GM12878 (cell line): ENCODE results near the gene SLC25A28. TPM values are rescaled to one million over a fixed set of nuclear protein-coding genes. Genes with fewer than 3 reads are reported as not detected.
A peak's percentile ranks its signal among the peaks of the same experiment; 100 is the strongest.

Source experiments
- CEBPB ChIP-seq, 2 experiments: fragments of 150-350 bp in 1 of 2; IDR thresholded peaks; 2 replicates each; pipeline ENCODE4 v1.6.1; 2012 to 2014; ENCODE audit warnings: low read depth in 2 of 2, low read length in 2 of 2, borderline replicate concordance in 1 of 2, inconsistent platforms in 1 of 2
- HDGF ChIP-seq: fragments of 450-650 bp; IDR thresholded peaks from 2 replicates; pipeline ENCODE4 v1.6.1; 2016; ENCODE audit warnings: antibody characterized with exemption
- IRF4 ChIP-seq: IDR thresholded peaks from 2 replicates; pipeline ENCODE4 v1.6.1; 2011; ENCODE audit warnings: low read depth, low read length
- LARP7 ChIP-seq: fragments of 450-650 bp; IDR thresholded peaks from 2 replicates; pipeline ENCODE4 v1.6.1; 2017; ENCODE audit warnings: mild to moderate bottlenecking
- MTA3 ChIP-seq: IDR thresholded peaks from 2 replicates; pipeline ENCODE4 v1.6.1; 2012; ENCODE audit warnings: low read length, inconsistent platforms, borderline replicate concordance
- NFYB ChIP-seq: IDR thresholded peaks from 2 replicates; pipeline ENCODE4 v1.6.1; 2011; ENCODE audit warnings: low read depth, mild to moderate bottlenecking, low read length, improper control_type of control experiment, moderate library complexity; ENCODE audit not compliant: insufficient read depth
- POU2F2 ChIP-seq: IDR thresholded peaks from 3 replicates; pipeline ENCODE4 v1.6.1; 2011; ENCODE audit warnings: low read depth, mild to moderate bottlenecking, low read length, borderline replicate concordance
- RFX5 ChIP-seq: IDR thresholded peaks from 2 replicates; pipeline ENCODE4 v1.6.1; 2011; ENCODE audit warnings: low read depth, low read length, improper control_type of control experiment
- TBL1XR1 ChIP-seq: IDR thresholded peaks from 2 replicates; pipeline ENCODE4 v1.6.1; 2012; ENCODE audit warnings: low read depth, low read length, improper control_type of control experiment
- polyA plus RNA-seq, 11 experiments: library from polyadenylated mRNA; depleted of rRNA in 4 of 11; unstranded in 6 of 11; stranded (reverse) in 5 of 11; fragments of >200 nt; fragmentation: Nextera tagmentation in 4 of 11; fragmentation: Illumina TruSeq in 1 of 11; extraction: Ambion mirVana in 4 of 11; extraction: Trizol in 1 of 11; gene quantifications; 1 replicate in 1 of 11; 2 replicates in 10 of 11; pipeline versions ENCODE4 v1.2.1 to v1.2.3, GENCODE V29; 2011 to 2016; ENCODE audit warnings: inconsistent platforms in 2 of 11, missing spikeins in 2 of 11, low read depth in 1 of 11
- total RNA-seq, 4 experiments: library from RNA; depleted of rRNA in 3 of 4; stranded (reverse); fragments of >200 nt in 3 of 4; fragmentation: Illumina TruSeq in 1 of 4; extraction: Trizol in 1 of 4; gene quantifications; 2 replicates each; pipeline versions ENCODE4 v1.2.1 to v1.2.3, GENCODE V29; 2013 to 2021
- TF ChIP-seq, protein P1 (sequence below): fragments of 450-650 bp; IDR thresholded peaks from 2 replicates; pipeline ENCODE4 v1.6.1; 2017; ENCODE audit warnings: mild to moderate bottlenecking, low read depth, inconsistent platforms; ENCODE audit not compliant: poor library complexity, severe bottlenecking
- TF ChIP-seq, protein P2 (sequence below): fragments of 450-650 bp; IDR thresholded peaks from 2 replicates; pipeline ENCODE4 v1.6.1; 2017; ENCODE audit warnings: mild to moderate bottlenecking, moderate library complexity
- TF ChIP-seq, protein P3 (sequence below): fragments of 450-650 bp; IDR thresholded peaks from 2 replicates; pipeline ENCODE4 v1.6.1; 2014; ENCODE audit warnings: mild to moderate bottlenecking
- TF ChIP-seq, protein P4 (sequence below): IDR thresholded peaks from 2 replicates; pipeline ENCODE4 v1.6.1; 2011; ENCODE audit warnings: low read depth, low read length, improper control_type of control experiment, borderline replicate concordance
- TF ChIP-seq, protein P5 (sequence below): fragments of 450-650 bp; IDR thresholded peaks from 2 replicates; pipeline ENCODE4 v1.6.1; 2016; ENCODE audit warnings: mild to moderate bottlenecking, moderate library complexity, borderline replicate concordance

The SLC25A28 gene
- total and polyA plus RNA-seq, 10 of the 15 experiments (the other 5 are each of a cell fraction or from before 2014, with no cell fraction given): 7.5 to 47.8 (median 24.9) TPM

DNA sequence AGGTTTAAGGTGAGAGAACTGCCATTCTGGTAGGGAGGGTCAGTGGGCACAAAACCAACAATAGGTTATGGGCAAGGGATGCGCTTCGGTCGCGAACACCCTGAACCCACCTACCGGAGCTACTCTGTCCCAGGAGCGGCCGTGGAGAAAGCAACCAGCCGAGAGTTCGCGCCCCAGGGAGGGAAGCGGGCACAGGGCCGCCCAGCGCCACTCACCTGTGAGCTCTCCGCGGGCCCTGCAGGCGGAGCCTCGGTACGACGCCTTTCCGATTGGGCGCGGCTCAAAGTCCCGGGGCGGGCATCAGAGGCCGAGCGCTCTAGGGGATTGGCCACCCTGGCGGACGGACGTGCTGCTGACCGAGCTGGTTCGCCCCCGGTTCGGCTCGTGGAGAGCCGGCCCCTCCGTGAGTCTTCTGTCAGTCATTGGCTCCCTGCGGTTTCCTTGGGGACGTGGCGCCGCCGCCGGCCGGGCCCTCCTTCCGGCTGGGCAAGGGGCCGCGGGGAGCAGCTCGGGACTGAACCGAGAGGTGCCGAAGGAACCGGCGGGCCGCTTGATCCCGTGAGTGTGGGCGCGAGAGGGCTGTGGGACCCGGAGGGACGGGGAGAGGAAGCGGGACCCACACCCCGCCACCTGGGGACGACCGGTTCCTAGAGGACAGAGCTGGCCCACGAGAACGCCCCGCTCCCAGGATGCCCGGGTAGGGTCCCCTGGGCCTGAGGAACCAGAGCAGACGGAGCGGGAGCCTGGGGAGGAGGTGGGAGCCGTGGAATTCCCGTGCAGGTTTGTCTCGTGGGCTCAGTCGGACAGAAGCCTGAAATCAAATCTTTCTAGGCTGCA, 39.0 kb upstream of the SLC25A28 start, which contains the start of gene ENTPD7 (continued):
- TF ChIP-seq, protein P1, sequence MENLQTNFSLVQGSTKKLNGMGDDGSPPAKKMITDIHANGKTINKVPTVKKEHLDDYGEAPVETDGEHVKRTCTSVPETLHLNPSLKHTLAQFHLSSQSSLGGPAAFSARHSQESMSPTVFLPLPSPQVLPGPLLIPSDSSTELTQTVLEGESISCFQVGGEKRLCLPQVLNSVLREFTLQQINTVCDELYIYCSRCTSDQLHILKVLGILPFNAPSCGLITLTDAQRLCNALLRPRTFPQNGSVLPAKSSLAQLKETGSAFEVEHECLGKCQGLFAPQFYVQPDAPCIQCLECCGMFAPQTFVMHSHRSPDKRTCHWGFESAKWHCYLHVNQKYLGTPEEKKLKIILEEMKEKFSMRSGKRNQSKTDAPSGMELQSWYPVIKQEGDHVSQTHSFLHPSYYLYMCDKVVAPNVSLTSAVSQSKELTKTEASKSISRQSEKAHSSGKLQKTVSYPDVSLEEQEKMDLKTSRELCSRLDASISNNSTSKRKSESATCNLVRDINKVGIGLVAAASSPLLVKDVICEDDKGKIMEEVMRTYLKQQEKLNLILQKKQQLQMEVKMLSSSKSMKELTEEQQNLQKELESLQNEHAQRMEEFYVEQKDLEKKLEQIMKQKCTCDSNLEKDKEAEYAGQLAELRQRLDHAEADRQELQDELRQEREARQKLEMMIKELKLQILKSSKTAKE: no peak
- TF ChIP-seq NFYB (peak; percentile 90), HDGF (0 out of 2 replicates have a peak, but pooled peaks have one; percentile 77), TBL1XR1 (no peak), MTA3 (no peak), RFX5 (peak; percentile 58), POU2F2 (no peak), LARP7 (no peak; the same call in 1 of the 2 replicates), CEBPB (IDR thresholded peaks at IDR 0.05; ENCODE audit: borderline replicate concordance in 1 of 2, low read depth in 2 of 2, low read length in 2 of 2) (no peak), IRF4 (no peak)
- TF ChIP-seq, protein P2, sequence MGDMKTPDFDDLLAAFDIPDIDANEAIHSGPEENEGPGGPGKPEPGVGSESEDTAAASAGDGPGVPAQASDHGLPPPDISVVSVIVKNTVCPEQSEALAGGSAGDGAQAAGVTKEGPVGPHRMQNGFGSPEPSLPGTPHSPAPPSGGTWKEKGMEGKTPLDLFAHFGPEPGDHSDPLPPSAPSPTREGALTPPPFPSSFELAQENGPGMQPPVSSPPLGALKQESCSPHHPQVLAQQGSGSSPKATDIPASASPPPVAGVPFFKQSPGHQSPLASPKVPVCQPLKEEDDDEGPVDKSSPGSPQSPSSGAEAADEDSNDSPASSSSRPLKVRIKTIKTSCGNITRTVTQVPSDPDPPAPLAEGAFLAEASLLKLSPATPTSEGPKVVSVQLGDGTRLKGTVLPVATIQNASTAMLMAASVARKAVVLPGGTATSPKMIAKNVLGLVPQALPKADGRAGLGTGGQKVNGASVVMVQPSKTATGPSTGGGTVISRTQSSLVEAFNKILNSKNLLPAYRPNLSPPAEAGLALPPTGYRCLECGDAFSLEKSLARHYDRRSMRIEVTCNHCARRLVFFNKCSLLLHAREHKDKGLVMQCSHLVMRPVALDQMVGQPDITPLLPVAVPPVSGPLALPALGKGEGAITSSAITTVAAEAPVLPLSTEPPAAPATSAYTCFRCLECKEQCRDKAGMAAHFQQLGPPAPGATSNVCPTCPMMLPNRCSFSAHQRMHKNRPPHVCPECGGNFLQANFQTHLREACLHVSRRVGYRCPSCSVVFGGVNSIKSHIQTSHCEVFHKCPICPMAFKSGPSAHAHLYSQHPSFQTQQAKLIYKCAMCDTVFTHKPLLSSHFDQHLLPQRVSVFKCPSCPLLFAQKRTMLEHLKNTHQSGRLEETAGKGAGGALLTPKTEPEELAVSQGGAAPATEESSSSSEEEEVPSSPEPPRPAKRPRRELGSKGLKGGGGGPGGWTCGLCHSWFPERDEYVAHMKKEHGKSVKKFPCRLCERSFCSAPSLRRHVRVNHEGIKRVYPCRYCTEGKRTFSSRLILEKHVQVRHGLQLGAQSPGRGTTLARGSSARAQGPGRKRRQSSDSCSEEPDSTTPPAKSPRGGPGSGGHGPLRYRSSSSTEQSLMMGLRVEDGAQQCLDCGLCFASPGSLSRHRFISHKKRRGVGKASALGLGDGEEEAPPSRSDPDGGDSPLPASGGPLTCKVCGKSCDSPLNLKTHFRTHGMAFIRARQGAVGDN: no peak
- TF ChIP-seq, protein P3, sequence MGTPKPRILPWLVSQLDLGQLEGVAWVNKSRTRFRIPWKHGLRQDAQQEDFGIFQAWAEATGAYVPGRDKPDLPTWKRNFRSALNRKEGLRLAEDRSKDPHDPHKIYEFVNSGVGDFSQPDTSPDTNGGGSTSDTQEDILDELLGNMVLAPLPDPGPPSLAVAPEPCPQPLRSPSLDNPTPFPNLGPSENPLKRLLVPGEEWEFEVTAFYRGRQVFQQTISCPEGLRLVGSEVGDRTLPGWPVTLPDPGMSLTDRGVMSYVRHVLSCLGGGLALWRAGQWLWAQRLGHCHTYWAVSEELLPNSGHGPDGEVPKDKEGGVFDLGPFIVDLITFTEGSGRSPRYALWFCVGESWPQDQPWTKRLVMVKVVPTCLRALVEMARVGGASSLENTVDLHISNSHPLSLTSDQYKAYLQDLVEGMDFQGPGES: peak; percentile 82; the same call in 1 of the 2 replicates
- TF ChIP-seq, protein P4, sequence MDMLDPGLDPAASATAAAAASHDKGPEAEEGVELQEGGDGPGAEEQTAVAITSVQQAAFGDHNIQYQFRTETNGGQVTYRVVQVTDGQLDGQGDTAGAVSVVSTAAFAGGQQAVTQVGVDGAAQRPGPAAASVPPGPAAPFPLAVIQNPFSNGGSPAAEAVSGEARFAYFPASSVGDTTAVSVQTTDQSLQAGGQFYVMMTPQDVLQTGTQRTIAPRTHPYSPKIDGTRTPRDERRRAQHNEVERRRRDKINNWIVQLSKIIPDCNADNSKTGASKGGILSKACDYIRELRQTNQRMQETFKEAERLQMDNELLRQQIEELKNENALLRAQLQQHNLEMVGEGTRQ: no peak
- TF ChIP-seq, protein P5, sequence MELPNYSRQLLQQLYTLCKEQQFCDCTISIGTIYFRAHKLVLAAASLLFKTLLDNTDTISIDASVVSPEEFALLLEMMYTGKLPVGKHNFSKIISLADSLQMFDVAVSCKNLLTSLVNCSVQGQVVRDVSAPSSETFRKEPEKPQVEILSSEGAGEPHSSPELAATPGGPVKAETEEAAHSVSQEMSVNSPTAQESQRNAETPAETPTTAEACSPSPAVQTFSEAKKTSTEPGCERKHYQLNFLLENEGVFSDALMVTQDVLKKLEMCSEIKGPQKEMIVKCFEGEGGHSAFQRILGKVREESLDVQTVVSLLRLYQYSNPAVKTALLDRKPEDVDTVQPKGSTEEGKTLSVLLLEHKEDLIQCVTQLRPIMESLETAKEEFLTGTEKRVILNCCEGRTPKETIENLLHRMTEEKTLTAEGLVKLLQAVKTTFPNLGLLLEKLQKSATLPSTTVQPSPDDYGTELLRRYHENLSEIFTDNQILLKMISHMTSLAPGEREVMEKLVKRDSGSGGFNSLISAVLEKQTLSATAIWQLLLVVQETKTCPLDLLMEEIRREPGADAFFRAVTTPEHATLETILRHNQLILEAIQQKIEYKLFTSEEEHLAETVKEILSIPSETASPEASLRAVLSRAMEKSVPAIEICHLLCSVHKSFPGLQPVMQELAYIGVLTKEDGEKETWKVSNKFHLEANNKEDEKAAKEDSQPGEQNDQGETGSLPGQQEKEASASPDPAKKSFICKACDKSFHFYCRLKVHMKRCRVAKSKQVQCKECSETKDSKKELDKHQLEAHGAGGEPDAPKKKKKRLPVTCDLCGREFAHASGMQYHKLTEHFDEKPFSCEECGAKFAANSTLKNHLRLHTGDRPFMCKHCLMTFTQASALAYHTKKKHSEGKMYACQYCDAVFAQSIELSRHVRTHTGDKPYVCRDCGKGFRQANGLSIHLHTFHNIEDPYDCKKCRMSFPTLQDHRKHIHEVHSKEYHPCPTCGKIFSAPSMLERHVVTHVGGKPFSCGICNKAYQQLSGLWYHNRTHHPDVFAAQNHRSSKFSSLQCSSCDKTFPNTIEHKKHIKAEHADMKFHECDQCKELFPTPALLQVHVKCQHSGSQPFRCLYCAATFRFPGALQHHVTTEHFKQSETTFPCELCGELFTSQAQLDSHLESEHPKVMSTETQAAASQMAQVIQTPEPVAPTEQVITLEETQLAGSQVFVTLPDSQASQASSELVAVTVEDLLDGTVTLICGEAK: peak; percentile 53; the same call in 1 of the 2 replicates
